Measurements from ENCODE around the gene CNBP. TPM values are rescaled to one million over a fixed set of nuclear protein-coding genes. Genes with fewer than 3 reads are reported as not detected.

The CNBP gene
- total and polyA plus RNA-seq, 2 of the 13 experiments (the other 11 are each of a cell fraction or from before 2014, with no cell fraction given): 282 to 354 TPM

- TF ChIP-seq CBX1 (IDR thresholded peaks at IDR 0.05; ENCODE audit: low read depth) (peak; percentile 80), ZBTB2 (CRISPR knock-in tag; IDR thresholded peaks at IDR 0.05; ENCODE audit: low read depth) (no peak), RFXANK (CRISPR knock-in tag; IDR thresholded peaks at IDR 0.05) (no peak), ZNF770 (CRISPR knock-in tag; IDR thresholded peaks at IDR 0.05) (no peak), CAMTA2 (CRISPR knock-in tag; IDR thresholded peaks at IDR 0.05; ENCODE audit: borderline replicate concordance) (0 out of 2 replicates have a peak, but pooled peaks have one; percentile 44), ZNF839 (CRISPR knock-in tag; IDR thresholded peaks at IDR 0.05; ENCODE audit: borderline replicate concordance) (peak; percentile 37; the same call in 1 of the 2 replicates), SCMH1 (CRISPR knock-in tag; IDR thresholded peaks at IDR 0.05; ENCODE audit: borderline replicate concordance) (no peak), AHDC1 (CRISPR knock-in tag; IDR thresholded peaks at IDR 0.05; ENCODE audit: borderline replicate concordance) (0 out of 2 replicates have a peak, but pooled peaks have one; percentile 20), SMC3 (IDR thresholded peaks at IDR 0.05; ENCODE audit: low read length) (no peak), ZNF639 (CRISPR knock-in tag; conservative IDR thresholded peaks at IDR 0.05) (peak; percentile 45; the same call in 1 of the 2 replicates), TOE1 (CRISPR knock-in tag; IDR thresholded peaks at IDR 0.05) (no peak), SRF (IDR thresholded peaks at IDR 0.05; ENCODE audit: low read depth, low read length) (peak; percentile 61; the same call in 1 of the 2 replicates), TCF12 (IDR thresholded peaks at IDR 0.05) (no peak), TCF12 (CRISPR knock-in tag; IDR thresholded peaks at IDR 0.05) (peak; percentile 77; the same call in 1 of the 2 replicates), TAF15 (IDR thresholded peaks at IDR 0.05; ENCODE audit: low read depth, low read length, poor library complexity, severe bottlenecking) (no peak), AGO1 (IDR thresholded peaks at IDR 0.05; ENCODE audit: low read depth, low read length, poor library complexity, severe bottlenecking) (peak; percentile 73), SNRNP70 (IDR thresholded peaks at IDR 0.05; ENCODE audit: low read depth, low read length) (no peak), FOXP1 (IDR thresholded peaks at IDR 0.05) (no peak), FOXP1 (CRISPR knock-in tag; IDR thresholded peaks at IDR 0.05) (no peak)
These were observed 22.5 kb downstream of the CNBP start, which contains the start of gene ISY1 (continued) for GRCh38 chr3:129160891-129161859.

Data from HepG2 (cell line).